Stimulated activated naive CD8-positive, alpha-beta T cell treated with anti-CD3 and anti-CD28 coated beads, Interleukin-15, Interleukin-2, amounts not matched to agents 100 U/mL and 50 U/mL, for 24 hours (primary cell): ENCODE measurements around the gene MVD.

Experiments
- ATAC-seq: fragments of 150-1000 bp; cut with Tn5 transposase; one replicate; pipeline ENCODE4 v1.10.0; 2021
- DNase-seq: peaks from one replicate; pipeline ENCODE4 v3.0.0; 2021

The MVD gene

GRCh38 chr16:88662843-88663606 lies at the start of gene MVD:
Gene MVD, minus strand, starts transcription at chr16:88663091. Its CDS starts 11 bp downstream, at chr16:88663080.
- peak; percentile 97 for DNase-seq
- ATAC-seq = peak; percentile 99

- ATAC-seq = no peak
Observed at GRCh38 chr16:88712362-88712979, 49.6 kb upstream of the MVD start.

GRCh38 chr16:88711750-88712340 lies 49.0 kb upstream of the MVD start:
- DNase-seq (no peak), ATAC-seq (no peak)

More at GRCh38 chr16:88712362-88712979, 49.6 kb upstream of the MVD start:
- no peak for DNase-seq

- no peak for ATAC-seq
- no peak for DNase-seq
Observed at GRCh38 chr16:88710556-88710955, 47.7 kb upstream of the MVD start.

GRCh38 chr16:88706965-88707826 lies 44.3 kb upstream of the MVD start:
- DNase-seq (no peak), ATAC-seq (no peak)

GRCh38 chr16:88706229-88706964 lies 43.5 kb upstream of the MVD start, which contains the start of the genes CTU2 and RNF166:
Gene CTU2, plus strand, starts transcription at chr16:88706503. Its CDS starts 28 bp downstream, at chr16:88706531.
Gene RNF166, minus strand, starts transcription at chr16:88706408. Its CDS starts 83 bp downstream, at chr16:88706325.
- DNase-seq (peak; percentile 98), ATAC-seq (peak; percentile 71)

- ATAC-seq (no peak), DNase-seq (peak; percentile 36)
Observed at GRCh38 chr16:88705801-88706228, 42.9 kb upstream of the MVD start.

- DNase-seq (peak; percentile 35), ATAC-seq (no peak)
Observed at GRCh38 chr16:88705076-88705684, 42.3 kb upstream of the MVD start.

- peak; percentile 84 for DNase-seq
- ATAC-seq = peak; percentile 38
Observed at GRCh38 chr16:88703486-88704309, 40.8 kb upstream of the MVD start.

GRCh38 chr16:88702371-88703210 lies 39.7 kb upstream of the MVD start:
- no peak for ATAC-seq
- DNase-seq = peak; percentile 50

GRCh38 chr16:88701581-88702370 lies 38.9 kb upstream of the MVD start:
- no peak for ATAC-seq
- peak; percentile 24 for DNase-seq

- DNase-seq = peak; percentile 95
- ATAC-seq = peak; percentile 83
Observed at GRCh38 chr16:88700636-88701482, 38.0 kb upstream of the MVD start.

GRCh38 chr16:88700322-88700635 lies 37.4 kb upstream of the MVD start:
- DNase-seq = no peak
- no peak for ATAC-seq

- ATAC-seq (no peak), DNase-seq (no peak)
Observed at GRCh38 chr16:88699180-88699579, 36.3 kb upstream of the MVD start.

- no peak for DNase-seq
- no peak for ATAC-seq
Observed at GRCh38 chr16:88698646-88699045, 35.8 kb upstream of the MVD start.

- ATAC-seq = no peak
Observed at GRCh38 chr16:88697831-88698615, 35.1 kb upstream of the MVD start.

More at GRCh38 chr16:88697831-88698615, 35.1 kb upstream of the MVD start:
- DNase-seq = no peak
